Measurements from ENCODE around the gene RELCH. TPM values are rescaled to one million over a fixed set of nuclear protein-coding genes. Genes with fewer than 3 reads are reported as not detected.

Gene RELCH
- total RNA-seq, 1 donor from 2014 or later, result 21.5 TPM

- TF ChIP-seq CTCF (IDR thresholded peaks at IDR 0.05; ENCODE audit: insufficient read depth, low read length, poor library complexity, severe bottlenecking), result no peak
- Histone ChIP-seq H3K27me3 (ENCODE audit: control insufficient read depth, insufficient read depth, low read length) (no peaks in the 10 kb centered on the region), H3K36me3 (ENCODE audit: control insufficient read depth, insufficient read depth, low read length) (no peaks in the 10 kb centered on the region), H3K4me3 (ENCODE audit: low read depth, low read length) (no peak overlapping the region)
- DNase-seq (ENCODE audit: low read depth), result no peak
Measured at GRCh38 chr18:62201870-62202269, 14.8 kb downstream of the RELCH start.

- no peak for DNase-seq (ENCODE audit: low read depth)
- H3K4me3 ChIP-seq (ENCODE audit: low read depth, low read length), result no peak overlapping the region
- no peaks in the 10 kb centered on the region for H3K36me3 ChIP-seq (ENCODE audit: control insufficient read depth, insufficient read depth, low read length)
- H3K27me3 ChIP-seq (ENCODE audit: control insufficient read depth, insufficient read depth, low read length), result no peaks in the 10 kb centered on the region
- TF ChIP-seq CTCF (IDR thresholded peaks at IDR 0.05; ENCODE audit: insufficient read depth, low read length, poor library complexity, severe bottlenecking), result no peak
Measured at GRCh38 chr18:62205824-62206223, 18.8 kb downstream of the RELCH start.

GRCh38 chr18:62206593-62206992 lies 19.5 kb downstream of the RELCH start:
- Histone ChIP-seq H3K27me3 (ENCODE audit: control insufficient read depth, insufficient read depth, low read length) (no peaks in the 10 kb centered on the region), H3K36me3 (ENCODE audit: control insufficient read depth, insufficient read depth, low read length) (no peaks in the 10 kb centered on the region), H3K4me3 (ENCODE audit: low read depth, low read length) (no peak overlapping the region)
- TF ChIP-seq CTCF (IDR thresholded peaks at IDR 0.05; ENCODE audit: insufficient read depth, low read length, poor library complexity, severe bottlenecking), result no peak
- DNase-seq (ENCODE audit: low read depth), result no peak

GRCh38 chr18:62209046-62209445 lies 22.0 kb downstream of the RELCH start:
- Histone ChIP-seq H3K36me3 (ENCODE audit: control insufficient read depth, insufficient read depth, low read length) (no peaks in the 10 kb centered on the region), H3K27me3 (ENCODE audit: control insufficient read depth, insufficient read depth, low read length) (no peaks in the 10 kb centered on the region), H3K4me3 (ENCODE audit: low read depth, low read length) (no peak overlapping the region)
- TF ChIP-seq CTCF (IDR thresholded peaks at IDR 0.05; ENCODE audit: insufficient read depth, low read length, poor library complexity, severe bottlenecking), result no peak
- no peak for DNase-seq (ENCODE audit: low read depth)

- no peak overlapping the region for H3K4me3 ChIP-seq (ENCODE audit: low read depth, low read length)
- H3K36me3 ChIP-seq (ENCODE audit: control insufficient read depth, insufficient read depth, low read length), result no peaks in the 10 kb centered on the region
- no peaks in the 10 kb centered on the region for H3K27me3 ChIP-seq (ENCODE audit: control insufficient read depth, insufficient read depth, low read length)
- no peak for DNase-seq (ENCODE audit: low read depth)
- TF ChIP-seq CTCF (IDR thresholded peaks at IDR 0.05; ENCODE audit: insufficient read depth, low read length, poor library complexity, severe bottlenecking), result no peak
Measured at GRCh38 chr18:62210138-62210537, 23.1 kb downstream of the RELCH start.

- H3K36me3 ChIP-seq (ENCODE audit: control insufficient read depth, insufficient read depth, low read length), result no peaks in the 10 kb centered on the region
- no peak overlapping the region for H3K4me3 ChIP-seq (ENCODE audit: low read depth, low read length)
- no peak for TF ChIP-seq CTCF (IDR thresholded peaks at IDR 0.05; ENCODE audit: insufficient read depth, low read length, poor library complexity, severe bottlenecking)
- no peak for DNase-seq (ENCODE audit: low read depth)
- no peaks in the 10 kb centered on the region for H3K27me3 ChIP-seq (ENCODE audit: control insufficient read depth, insufficient read depth, low read length)
Measured at GRCh38 chr18:62211325-62211828, 24.3 kb downstream of the RELCH start.
